ENCODE results near the gene PLXND1.

The PLXND1 gene

GRCh38 chr3:129582799-129583198 is 23.7 kb downstream of the PLXND1 start:
- no peak for DNase-seq

DNA sequence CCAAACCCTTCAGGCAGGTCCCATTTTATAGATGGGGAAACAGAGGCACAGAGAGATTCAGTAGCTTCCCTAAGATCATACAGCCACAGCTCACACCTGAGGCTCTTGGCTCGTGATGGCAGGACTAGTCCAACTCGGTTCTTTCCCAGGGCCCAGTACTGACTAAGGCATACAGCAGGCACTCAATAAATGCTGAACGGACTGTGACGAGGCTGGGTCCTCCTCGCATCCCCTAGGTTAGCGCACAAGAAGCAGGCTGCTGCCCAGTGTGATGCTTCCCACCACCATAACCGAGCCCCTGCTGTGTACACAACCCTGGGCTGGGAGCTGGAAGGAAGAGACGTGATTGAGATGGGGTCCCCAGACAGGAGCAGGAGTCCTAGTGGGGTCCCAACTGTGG is 24.9 kb downstream of the PLXND1 start:
- DNase-seq: no peak

DNA sequence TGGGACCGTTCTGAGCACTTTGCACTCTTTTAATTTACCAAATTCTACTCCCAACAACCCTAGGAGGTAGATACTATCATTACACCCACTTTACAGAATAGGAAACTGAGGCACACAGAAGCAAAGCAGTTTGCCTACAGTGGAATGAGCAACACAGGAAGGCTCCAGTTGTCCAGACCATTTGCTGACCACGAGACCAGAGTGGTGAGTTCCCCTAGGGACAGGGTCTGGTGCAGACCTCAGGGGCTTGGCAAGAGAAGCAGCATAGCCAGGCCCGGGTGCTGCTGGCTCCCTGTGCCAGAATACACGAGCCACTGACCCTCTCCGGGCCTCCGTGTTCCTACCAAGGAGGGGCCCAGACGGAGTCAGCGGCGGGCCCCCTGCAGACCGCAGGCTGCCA is 26.5 kb downstream of the PLXND1 start:
- no peak for DNase-seq

- DNase-seq: peak in 1 of 2 donors; percentile 68
Measured at GRCh38 chr3:129577925-129578786, 28.3 kb downstream of the PLXND1 start.

DNA sequence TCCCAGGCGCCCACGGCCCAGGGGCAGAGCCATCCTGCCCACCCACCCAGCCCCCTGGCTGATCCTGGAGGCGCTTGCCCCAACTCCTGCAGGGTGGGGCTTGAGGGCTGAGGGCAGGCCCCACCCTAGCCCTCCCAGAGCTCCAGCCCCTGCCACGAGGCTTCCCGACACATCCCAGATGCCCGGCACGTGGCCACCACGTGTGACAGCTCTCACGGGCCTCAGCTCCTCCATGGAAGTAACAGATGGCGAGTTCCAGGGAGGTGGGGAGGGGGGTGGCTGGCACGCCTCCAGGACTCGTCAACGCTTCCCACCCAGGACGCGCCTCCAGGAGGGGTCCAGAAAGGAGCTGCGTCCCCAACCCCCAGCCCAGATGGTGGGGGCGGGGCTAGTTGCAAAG is 29.1 kb downstream of the PLXND1 start:
- no peak for DNase-seq

- peak; percentile 80 to 86 for DNase-seq
Measured at GRCh38 chr3:129576514-129577352, 29.7 kb downstream of the PLXND1 start.

DNA sequence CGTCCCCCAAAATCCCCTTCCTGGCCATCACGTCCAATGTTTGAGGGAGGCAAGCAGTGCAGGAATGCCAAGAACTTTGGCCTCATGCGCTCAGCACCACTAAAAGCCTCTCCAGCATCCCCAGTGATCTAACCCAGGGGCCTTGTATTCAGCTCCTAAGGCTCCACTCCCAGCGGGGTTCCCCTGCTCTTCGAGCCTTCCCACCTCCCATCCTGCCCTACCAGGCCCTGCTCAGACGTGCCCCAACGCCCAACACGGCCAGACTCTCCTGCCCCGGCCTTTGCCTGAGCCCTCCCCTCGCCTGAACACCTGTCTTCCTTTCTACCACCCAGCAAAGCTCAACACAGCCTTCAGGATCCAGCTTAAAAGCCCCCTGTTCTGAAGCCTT is 30.5 kb downstream of the PLXND1 start:
- DNase-seq: no peak

DNA sequence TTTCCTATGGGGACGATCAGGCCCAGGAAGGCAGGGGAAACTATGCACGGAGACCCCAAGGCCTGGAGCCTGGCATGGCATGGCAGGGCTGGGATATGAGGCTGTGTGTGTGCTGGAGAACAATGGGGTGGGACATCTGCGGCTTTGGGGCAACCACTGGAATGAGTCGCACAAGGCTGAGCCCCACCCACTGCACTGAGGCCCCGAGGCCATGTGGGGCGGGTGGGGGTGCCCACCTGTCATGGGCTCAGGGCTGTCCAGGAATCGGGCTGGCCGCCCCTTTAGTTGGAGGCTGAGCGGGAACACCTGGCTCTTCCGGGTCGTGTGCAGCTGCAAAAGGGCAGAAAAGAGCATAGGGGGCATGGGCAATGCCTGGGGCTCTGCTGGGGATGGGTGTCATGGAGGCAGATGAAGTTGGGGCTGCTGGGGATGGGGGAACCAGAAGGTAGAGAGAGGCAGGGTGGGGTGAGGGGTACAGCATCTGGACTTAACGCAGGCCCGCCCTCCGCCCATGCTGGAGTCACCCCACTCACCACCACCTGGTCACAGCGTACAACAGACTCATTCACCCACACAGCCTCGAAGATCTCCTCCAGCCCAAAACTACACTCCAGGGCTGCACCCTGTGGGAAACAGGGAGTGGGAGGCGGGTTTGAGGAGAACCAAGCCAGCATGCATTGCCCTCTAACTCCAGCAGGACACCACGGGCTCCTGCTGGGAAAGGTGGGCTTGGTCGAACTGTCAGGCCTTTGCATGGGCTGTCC is 31.1 kb downstream of the PLXND1 start:
- no peak for DNase-seq

DNA sequence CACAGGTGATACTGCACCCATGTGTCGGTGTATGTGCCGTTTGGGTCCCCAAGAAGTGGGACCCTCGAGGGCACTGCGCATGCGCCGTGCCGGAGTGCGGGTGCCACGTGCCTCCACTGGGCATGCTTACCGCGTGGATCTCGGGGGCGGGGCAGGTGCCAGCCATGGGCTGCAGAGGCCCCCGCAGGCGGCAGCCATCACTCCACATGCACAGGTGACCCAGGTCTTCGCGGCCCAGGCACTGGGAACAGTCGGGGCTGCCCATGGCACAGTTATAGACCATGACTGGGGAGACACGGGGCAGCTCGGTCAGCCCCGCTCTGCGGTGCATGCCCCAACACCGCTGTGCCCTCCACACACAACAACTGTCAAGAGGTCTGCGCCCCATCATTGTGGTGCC is 32.3 kb downstream of the PLXND1 start:
- no peak for DNase-seq

GRCh38 chr3:129573493-129573892 is 33.0 kb downstream of the PLXND1 start:
- DNase-seq: no peak

- no peak for DNase-seq
Measured at GRCh38 chr3:129572603-129573002, 33.9 kb downstream of the PLXND1 start.

DNA sequence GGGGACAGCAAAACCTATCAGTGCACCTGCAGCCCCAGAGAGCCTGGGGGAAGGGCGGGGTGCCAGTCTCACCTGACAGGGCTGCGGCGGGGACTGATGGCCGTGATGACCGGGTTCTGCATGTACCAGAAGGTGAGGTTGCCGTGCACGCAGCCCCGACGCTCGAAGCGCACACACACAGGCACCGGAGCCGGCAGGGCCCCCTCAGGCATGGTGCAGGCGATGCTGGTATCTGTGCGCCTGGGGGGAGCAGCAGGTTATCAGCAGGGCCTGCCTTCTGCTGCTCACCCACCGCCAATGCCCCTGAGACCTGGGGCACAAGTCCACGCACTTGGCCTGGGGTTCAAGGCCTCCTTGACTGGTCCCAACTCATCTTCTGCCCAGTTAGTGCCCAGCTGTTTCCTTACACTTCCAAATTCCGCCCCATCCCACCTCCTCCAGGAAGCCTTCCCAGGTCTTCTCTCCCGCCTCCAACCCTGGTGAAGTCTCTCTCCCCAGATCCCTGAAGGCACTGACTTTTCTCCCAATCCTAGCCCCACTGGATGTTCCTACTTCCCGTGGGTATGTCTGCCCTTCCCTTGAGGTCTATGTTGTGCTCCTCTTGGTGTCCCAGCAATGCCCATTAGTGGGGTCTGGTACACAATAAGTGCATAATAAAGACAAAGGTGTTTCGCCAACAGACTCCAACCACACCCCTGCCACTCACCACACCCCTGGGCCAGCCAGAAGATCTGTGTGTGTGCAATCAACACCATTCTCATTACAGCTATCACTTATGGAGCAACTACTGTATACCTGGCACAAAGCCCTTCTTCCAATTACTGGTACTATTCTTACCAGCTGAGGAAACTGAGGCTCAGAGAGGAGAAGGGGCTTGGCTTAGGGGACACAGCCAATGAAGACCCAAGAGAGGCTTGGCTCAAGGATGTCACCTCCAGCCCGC is 34.6 kb downstream of the PLXND1 start:
- DNase-seq: no peak

DNA sequence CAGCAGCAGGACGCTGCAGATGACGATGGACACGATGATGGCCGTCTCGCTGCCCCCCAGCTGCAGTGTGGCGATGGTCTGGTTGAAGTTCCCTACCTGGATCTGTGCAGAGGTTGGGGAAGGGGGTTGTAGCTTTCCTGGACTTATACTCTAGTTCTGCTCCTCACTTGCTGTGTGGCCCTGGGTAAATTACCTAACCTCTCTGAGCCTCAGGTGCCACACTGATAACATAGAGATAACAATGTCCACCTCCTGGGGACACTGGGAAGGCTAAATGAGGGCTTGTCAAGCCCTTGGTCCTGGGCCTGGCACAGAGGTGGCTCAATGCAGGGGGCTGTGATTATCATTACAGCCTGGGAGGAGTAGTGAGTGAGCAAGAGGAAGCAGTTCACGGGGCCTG is 36.6 kb downstream of the PLXND1 start:
- no peak for DNase-seq

DNA sequence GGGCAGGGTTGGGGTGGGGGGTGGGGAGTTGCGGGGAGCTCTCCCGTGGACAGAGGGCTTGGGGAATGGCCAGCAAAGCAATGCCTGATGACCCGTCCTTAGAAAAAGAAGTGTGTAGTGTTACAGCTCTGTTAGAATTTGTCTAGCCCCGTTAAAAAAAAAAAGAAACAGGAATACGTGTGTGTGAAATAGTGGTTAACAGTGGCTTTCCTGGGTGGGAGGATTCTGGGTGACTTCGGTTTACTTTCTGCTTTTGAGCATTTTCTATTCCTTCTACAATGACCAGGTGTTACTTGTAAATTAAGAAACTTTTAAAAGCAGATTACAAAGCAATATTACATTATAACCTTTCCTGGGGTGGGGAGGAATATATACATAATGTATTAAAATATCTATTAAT is 38.5 kb downstream of the PLXND1 start:
- DNase-seq: no peak

GRCh38 chr3:129567176-129567705 is 39.2 kb downstream of the PLXND1 start:
- DNase-seq: no peak

DNA sequence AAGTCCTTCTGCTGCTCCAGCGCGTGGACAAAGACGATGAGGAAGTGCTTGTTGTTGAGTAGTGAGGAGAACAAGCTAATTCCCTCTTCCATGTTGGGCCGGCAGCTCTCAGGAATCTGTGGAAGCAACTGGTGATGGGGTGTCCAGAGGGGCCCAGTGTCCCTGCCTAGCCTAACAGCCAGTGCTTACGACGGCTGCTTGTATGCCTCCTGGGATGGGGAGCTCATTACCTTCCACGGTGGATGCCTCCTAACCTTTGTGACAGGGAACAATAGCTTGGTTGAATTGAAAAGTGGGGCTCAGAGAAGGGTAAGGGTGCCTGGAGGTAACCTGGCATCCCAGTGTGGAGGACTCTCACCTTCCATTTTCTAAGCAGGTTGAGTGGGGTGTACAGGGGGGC is 40.6 kb downstream of the PLXND1 start:
- no peak for DNase-seq

- DNase-seq: no peak
Measured at GRCh38 chr3:129564981-129565644, 41.4 kb downstream of the PLXND1 start.

DNA sequence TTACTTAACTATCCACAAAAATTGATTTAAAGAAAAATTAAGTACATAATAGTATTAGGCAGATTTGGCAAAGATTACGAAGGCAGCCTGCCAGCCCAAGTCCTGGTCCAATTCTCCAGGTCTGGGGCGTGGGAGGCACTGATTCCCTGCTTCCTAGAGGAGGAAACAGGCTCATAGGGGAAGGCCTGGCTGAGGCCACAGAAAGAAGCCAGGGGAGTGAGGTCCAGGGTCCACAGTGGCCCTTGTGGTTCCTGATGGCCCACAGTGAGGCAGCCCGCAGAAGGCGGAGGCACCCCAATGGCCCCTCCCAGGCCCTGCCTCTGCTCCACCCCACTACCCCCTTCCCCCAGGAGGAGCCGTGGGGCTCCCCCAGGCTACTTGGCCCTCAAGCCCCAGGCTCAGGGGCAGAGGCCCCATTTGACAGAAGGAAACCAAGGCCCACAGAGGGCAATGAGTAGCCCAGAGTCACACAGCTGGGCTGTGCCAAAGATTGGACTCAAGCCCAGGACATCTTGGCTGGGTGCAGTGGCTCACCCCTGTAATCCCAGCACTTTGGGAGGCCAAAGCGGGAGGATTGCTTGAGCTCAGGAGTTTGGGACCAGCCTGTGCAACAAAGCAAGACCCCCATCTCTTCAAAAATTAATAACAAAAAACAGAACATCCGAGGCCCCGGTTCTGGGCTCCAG is 42.5 kb downstream of the PLXND1 start:
- DNase-seq: no peak

- DNase-seq: no peak
Measured at GRCh38 chr3:129563332-129563731, 43.1 kb downstream of the PLXND1 start.

DNA sequence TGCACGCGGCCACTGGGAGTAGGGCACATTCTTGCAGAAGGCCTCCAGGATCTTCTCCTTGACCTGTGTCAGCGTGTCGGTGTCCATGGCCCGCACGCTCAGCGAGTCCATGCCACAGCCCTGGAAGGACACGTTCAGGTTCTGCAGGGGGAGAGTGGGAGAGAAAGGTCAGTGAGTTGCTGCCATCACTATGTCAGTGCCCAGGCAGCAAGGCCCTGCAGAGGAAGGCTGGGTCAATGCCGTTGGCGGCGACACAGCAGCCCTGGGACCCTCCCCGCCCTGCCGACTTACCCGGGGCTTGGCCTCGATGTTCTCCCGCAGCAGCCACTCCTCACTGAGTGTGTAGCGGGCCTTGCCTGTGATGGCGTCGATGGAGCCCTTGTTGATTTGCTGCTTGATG is 43.7 kb downstream of the PLXND1 start:
- no peak for DNase-seq
